ENCODE results near the gene SLC35E1. TPM values are rescaled to one million over a fixed set of nuclear protein-coding genes. Genes with fewer than 3 reads are reported as not detected.
"Not testable (repeated sequence)": the region's sequence is repeated elsewhere in the genome, so short reads cannot be mapped to it uniquely, and the experiment has no call there.

The SLC35E1 gene
- total RNA-seq, 1 donor from 2014 or later: 47.3 TPM

DNA sequence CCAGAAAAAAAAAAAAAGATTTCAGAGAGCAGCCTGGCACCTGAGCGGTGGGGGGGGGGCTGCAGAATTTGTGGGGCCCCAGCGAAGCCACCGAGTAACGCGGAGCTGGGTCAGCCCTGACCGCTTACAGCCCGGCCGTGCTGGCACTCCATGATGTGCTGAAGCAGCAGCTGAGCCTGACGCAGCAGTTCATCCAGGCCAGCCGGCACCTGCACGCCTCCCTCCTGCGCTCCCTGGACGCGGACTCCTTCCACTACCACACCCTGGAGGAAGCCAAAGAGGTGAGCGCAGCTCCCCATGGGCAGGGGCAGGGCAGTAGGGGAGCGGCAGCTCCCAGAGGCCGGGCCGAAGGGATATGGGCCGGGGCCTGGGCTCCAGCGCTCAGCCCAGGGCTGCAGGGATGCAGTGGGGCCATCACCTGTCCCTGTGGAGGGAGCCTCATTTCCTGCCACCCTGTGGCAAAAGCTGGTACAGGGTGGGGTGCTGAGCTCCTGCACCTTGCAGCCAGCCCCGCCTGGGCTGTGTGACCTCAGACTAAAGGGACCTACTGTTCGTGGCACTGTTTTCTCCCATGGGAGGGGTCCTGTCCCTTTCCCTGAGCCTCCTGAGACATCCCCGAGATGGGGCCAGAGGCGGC is 57.7 kb downstream of the SLC35E1 start:
- no peak for ATAC-seq
- TF ChIP-seq, protein P1, sequence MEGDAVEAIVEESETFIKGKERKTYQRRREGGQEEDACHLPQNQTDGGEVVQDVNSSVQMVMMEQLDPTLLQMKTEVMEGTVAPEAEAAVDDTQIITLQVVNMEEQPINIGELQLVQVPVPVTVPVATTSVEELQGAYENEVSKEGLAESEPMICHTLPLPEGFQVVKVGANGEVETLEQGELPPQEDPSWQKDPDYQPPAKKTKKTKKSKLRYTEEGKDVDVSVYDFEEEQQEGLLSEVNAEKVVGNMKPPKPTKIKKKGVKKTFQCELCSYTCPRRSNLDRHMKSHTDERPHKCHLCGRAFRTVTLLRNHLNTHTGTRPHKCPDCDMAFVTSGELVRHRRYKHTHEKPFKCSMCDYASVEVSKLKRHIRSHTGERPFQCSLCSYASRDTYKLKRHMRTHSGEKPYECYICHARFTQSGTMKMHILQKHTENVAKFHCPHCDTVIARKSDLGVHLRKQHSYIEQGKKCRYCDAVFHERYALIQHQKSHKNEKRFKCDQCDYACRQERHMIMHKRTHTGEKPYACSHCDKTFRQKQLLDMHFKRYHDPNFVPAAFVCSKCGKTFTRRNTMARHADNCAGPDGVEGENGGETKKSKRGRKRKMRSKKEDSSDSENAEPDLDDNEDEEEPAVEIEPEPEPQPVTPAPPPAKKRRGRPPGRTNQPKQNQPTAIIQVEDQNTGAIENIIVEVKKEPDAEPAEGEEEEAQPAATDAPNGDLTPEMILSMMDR (IDR thresholded peaks at IDR 0.05): no peak
- no peaks in the 10 kb centered on the region for H3K27me3 ChIP-seq (ENCODE audit: low read depth)
- H3K4me1 ChIP-seq: no peaks in the 10 kb centered on the region
- no peak overlapping the region for H3K27ac ChIP-seq
- no peak overlapping the region for H3K4me3 ChIP-seq
- H3K9me3 ChIP-seq: no peaks in the 10 kb centered on the region
- no peak for DNase-seq
- intact Hi-C loops (cut with DNase I): no loop called here
- H3K36me3 ChIP-seq: peaks cover 76% of the 10 kb centered on the region

DNA sequence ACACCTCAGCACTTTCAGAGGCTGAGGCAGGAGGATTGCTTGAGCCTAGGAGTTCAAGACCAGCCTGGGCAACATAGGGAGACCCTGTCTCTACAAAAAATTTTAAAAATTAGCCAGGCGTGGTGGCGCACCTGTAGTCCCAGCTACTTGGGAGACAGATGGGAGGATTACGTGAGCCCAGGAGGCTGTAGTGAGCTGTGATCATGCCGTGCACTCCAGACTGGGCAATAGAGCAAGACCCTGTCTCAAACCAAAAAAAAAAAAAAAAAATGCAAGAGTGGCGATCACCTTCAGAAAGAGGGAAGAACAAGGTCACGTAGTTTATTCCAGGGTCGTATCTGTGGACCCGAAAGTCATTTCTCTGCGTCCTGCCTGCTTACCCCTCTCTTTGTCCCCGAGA is 59.6 kb downstream of the SLC35E1 start:
- intact Hi-C loops (cut with DNase I); DNase-seq; H3K9me3 ChIP-seq; ATAC-seq; H3K27ac ChIP-seq; H3K4me3 ChIP-seq; H3K4me1 ChIP-seq; H3K27me3 ChIP-seq (ENCODE audit: low read depth): not testable (repeated sequence)
- peaks cover 64% of the 10 kb centered on the region for H3K36me3 ChIP-seq

DNA sequence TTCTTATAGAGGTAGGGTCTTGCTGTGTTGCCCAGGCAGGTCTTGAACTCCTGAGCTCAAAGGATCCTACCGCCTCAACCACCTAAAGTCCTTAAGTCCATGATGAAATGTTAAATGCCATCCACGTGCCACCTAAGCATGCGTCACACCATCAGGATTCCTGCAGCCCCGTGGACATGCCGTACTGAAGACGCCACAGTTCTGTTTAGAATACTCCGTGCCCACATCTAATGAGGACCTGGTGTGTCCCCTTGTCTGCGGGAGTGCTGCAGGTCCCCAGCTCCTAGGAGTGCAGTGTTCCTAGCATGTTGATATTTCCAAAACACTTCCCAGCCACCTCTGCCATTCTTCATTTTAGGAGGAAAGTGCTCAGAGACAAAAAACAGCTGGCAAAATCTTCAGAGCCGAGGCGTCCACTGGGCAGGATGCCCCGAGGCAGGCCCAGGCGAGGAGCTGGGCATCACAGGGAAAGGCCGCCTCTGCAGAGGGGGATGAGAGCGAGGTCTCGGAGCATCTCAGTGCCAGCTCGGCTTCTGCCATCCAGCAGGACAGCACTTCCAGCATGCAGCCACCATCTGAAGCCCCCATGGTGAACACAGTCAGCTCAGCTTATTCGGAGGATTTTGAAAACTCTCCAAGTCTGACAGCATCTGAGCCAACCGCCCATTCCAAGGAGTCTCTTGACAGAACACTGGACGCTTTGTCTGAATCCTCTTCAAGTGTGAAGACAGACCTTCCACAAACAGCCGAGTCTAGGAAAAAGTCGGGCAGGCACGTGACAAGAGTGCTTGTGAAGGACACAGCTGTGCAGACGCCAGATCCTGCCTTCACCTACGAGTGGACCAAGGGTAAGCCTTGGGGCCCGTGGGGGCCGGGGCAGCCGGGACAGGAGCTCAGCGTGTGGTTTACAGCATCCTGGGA is 62.8 kb downstream of the SLC35E1 start:
- intact Hi-C loops (cut with DNase I): no loop called here
- H3K4me3 ChIP-seq: no peak overlapping the region
- peak overlapping the region; percentile 31 for H3K27ac ChIP-seq
- no peaks in the 10 kb centered on the region for H3K9me3 ChIP-seq
- no peak for DNase-seq
- no peaks in the 10 kb centered on the region for H3K27me3 ChIP-seq (ENCODE audit: low read depth)
- no peaks in the 10 kb centered on the region for H3K4me1 ChIP-seq
- peaks cover 55% of the 10 kb centered on the region for H3K36me3 ChIP-seq
- ATAC-seq: peak; percentile 30 to 53
- TF ChIP-seq, protein P1 (IDR thresholded peaks at IDR 0.05): no peak

DNA sequence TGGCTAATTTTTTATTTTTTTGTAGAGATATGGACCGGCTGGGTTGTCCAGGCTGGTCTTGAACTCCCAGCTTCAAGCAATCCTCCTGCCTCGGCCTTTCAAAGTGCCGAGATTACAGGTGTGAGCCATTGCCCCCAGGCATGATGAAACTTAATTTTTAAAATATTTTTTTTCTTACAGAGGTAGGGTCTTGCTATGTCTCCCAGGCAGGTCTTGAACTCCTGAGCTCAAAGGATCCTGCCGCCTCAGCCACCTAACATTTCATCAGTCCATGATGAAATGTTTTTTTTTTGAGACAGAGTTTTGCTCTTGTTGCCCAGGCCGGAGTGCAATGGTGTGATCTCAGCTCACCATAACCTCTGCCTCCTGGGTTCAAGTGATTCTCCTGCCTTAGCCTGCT is 63.7 kb downstream of the SLC35E1 start:
- TF ChIP-seq, protein P1 (IDR thresholded peaks at IDR 0.05): no peak
- intact Hi-C loops (cut with DNase I): no loop called here
- Histone ChIP-seq H3K4me3 (no peak overlapping the region), H3K9me3 (no peaks in the 10 kb centered on the region), H3K27me3 (ENCODE audit: low read depth) (no peaks in the 10 kb centered on the region), H3K36me3 (peaks cover 56% of the 10 kb centered on the region), H3K27ac (no peak overlapping the region), H3K4me1 (no peaks in the 10 kb centered on the region)
- ATAC-seq (no peak), DNase-seq (no peak)

DNA sequence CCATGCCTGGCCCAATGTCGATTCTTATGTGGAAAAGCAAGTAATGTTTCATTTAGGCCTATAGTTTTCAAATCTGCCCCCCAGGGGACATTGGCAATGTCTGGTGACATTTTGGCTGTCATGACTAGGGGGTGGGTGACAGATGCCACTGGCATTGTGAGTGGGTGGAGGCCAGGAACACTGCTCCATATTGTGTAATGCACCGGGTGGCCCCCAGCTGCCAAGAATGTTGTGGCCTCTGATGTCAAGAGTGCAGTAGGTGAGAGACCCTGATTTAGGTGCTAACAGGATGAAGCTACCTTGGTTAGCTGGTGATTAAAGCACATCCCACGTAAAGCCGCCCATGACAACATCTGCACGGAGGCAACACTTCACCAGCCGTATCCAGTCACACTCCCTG is 65.3 kb downstream of the SLC35E1 start:
- Histone ChIP-seq H3K4me3 (no peak overlapping the region), H3K4me1 (no peaks in the 10 kb centered on the region), H3K36me3 (peaks cover 55% of the 10 kb centered on the region), H3K9me3 (no peaks in the 10 kb centered on the region), H3K27me3 (ENCODE audit: low read depth) (no peaks in the 10 kb centered on the region), H3K27ac (no peak overlapping the region)
- intact Hi-C loops (cut with DNase I): no loop called here
- TF ChIP-seq, protein P1 (IDR thresholded peaks at IDR 0.05): no peak
- ATAC-seq (no peak), DNase-seq (no peak)

DNA sequence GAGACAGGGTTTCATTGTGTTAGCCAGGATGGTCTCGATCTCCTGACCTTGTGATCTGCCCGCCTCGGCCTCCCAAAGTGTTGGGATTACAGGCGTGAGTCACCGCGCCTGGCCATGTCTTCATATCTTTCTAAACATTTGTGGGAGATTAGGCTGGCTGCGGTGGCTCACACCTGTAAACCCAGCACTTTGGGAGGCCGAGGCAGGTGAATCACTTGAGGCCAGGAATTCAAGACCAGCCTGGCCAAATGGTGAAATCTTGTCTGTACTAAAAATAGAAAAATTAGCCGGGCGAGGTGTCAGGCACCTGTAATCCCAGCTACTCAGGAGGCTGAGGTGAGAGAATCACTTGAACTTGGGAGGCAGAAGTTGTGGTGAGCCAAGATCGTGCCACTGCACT is 66.1 kb downstream of the SLC35E1 start:
- H3K9me3 ChIP-seq; H3K4me1 ChIP-seq; H3K27ac ChIP-seq; ATAC-seq; DNase-seq; H3K27me3 ChIP-seq (ENCODE audit: low read depth); H3K4me3 ChIP-seq; intact Hi-C loops (cut with DNase I): not testable (repeated sequence)
- peaks cover 55% of the 10 kb centered on the region for H3K36me3 ChIP-seq

All from lower lobe of right lung (tissue), 2 donors.